IMR-90 (cell line): ENCODE data around the gene CEP57L1.

Source experiments
- FOS ChIP-seq: fragments of 150-350 bp; IDR thresholded peaks from 2 replicates; pipeline ENCODE4 v1.6.1; 2016; ENCODE audit warnings: low read depth, low read length
- MAZ ChIP-seq: IDR thresholded peaks from 2 replicates; pipeline ENCODE4 v1.6.1; 2012; ENCODE audit warnings: low read depth, mild to moderate bottlenecking, low read length, improper control_type of control experiment, moderate library complexity, borderline replicate concordance
- POLR2A ChIP-seq: IDR thresholded peaks from 2 replicates; pipeline ENCODE4 v1.6.1; 2012; ENCODE audit warnings: mild to moderate bottlenecking, low read depth, low read length
- RAD21 ChIP-seq: IDR thresholded peaks from 2 replicates; pipeline ENCODE4 v1.6.1; 2012; ENCODE audit warnings: low read length, improper control_type of control experiment
- RCOR1 ChIP-seq: IDR thresholded peaks from 2 replicates; pipeline ENCODE4 v1.6.1; 2012; ENCODE audit warnings: mild to moderate bottlenecking, low read length, improper control_type of control experiment; ENCODE audit not compliant: insufficient replicate concordance
- SMC3 ChIP-seq: fragments of 150-350 bp; IDR thresholded peaks from 2 replicates; pipeline ENCODE4 v1.6.1; 2016; ENCODE audit warnings: low read depth, mild to moderate bottlenecking, antibody characterized with exemption, low read length, moderate library complexity
- USF2 ChIP-seq: fragments of 150-350 bp; IDR thresholded peaks from 2 replicates; pipeline ENCODE4 v1.6.1; 2017; ENCODE audit warnings: mild to moderate bottlenecking, antibody characterized with exemption, low read length, low read depth
- TF ChIP-seq, protein P1 (sequence below): conservative IDR thresholded peaks from 2 replicates; pipeline ENCODE4 v1.5.1; 2012; ENCODE audit warnings: mild to moderate bottlenecking, low read depth, low read length, improper control_type of control experiment

DNA sequence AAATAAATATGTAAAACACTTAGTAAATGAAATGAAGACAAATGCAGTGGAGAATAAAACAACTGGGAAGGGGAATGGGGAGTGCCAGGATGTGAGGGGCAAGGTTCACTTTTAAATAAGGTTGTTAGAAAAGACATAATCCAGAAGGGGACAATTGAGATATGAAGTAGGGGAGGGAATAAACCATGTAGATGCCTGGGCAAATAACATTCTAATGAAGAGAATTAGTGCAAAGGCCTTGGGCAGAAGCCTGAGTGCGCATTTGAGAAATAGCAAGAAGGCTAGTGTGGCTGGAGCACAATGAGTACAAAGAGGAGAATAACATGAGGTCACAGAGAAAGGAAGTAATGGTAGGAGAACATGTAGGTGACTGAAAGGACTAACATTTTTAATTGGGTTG is 2.4 kb downstream of the CEP57L1 start:
- TF ChIP-seq RCOR1 (no peak), SMC3 (no peak), MAZ (no peak), FOS (no peak), RAD21 (no peak), POLR2A (no peak), USF2 (no peak)
- TF ChIP-seq, protein P1, sequence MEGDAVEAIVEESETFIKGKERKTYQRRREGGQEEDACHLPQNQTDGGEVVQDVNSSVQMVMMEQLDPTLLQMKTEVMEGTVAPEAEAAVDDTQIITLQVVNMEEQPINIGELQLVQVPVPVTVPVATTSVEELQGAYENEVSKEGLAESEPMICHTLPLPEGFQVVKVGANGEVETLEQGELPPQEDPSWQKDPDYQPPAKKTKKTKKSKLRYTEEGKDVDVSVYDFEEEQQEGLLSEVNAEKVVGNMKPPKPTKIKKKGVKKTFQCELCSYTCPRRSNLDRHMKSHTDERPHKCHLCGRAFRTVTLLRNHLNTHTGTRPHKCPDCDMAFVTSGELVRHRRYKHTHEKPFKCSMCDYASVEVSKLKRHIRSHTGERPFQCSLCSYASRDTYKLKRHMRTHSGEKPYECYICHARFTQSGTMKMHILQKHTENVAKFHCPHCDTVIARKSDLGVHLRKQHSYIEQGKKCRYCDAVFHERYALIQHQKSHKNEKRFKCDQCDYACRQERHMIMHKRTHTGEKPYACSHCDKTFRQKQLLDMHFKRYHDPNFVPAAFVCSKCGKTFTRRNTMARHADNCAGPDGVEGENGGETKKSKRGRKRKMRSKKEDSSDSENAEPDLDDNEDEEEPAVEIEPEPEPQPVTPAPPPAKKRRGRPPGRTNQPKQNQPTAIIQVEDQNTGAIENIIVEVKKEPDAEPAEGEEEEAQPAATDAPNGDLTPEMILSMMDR, result no peak
